Lung (tissue), 12 donors: ENCODE data around the gene CDKN1C. TPM values are rescaled to one million over a fixed set of nuclear protein-coding genes. Genes with fewer than 3 reads are reported as not detected.

Experiments used
- ATAC-seq: fragments of 200-7000 bp; cut with Tn5 transposase; one replicate; pipeline ENCODE4 v1.9.1; 2020; ENCODE audit warnings: moderate number of reproducible peaks; ENCODE audit not compliant: insufficient read depth, low FRiP score
- DNase-seq, 3 donors: peaks; one replicate each; pipeline ENCODE4 v3.0.0-alpha.2; 2013 to 2017
- H3K27ac ChIP-seq, 2 donors: one replicate each; pipeline ENCODE4 v1.5.1; 2013; ENCODE audit warnings: mild to moderate bottlenecking in 2 of 2, moderate library complexity in 2 of 2, control low read depth in 1 of 2, inconsistent platforms in 1 of 2, low read depth in 1 of 2, low read length in 1 of 2
- H3K27me3 ChIP-seq, 3 donors: one replicate each; pipeline ENCODE4 v1.5.1; 2013; ENCODE audit warnings: low read length in 2 of 3; ENCODE audit not compliant: control insufficient read depth in 3 of 3, insufficient read depth in 3 of 3
- H3K36me3 ChIP-seq, 4 donors: one replicate each; pipeline ENCODE4 v1.5.1; 2013; ENCODE audit warnings: low read length in 4 of 4, mild to moderate bottlenecking in 1 of 4, moderate library complexity in 1 of 4; ENCODE audit not compliant: control insufficient read depth in 4 of 4, insufficient read depth in 4 of 4
- H3K4me1 ChIP-seq, 5 donors: one replicate each; pipeline ENCODE4 v1.5.1; 2013; ENCODE audit warnings: low read length in 5 of 5, mild to moderate bottlenecking in 2 of 5, moderate library complexity in 1 of 5; ENCODE audit not compliant: control insufficient read depth in 5 of 5, insufficient read depth in 5 of 5
- H3K4me3 ChIP-seq: one replicate; pipeline ENCODE4 v1.5.1; 2013; ENCODE audit warnings: mild to moderate bottlenecking, control low read depth, moderate library complexity
- H3K9ac ChIP-seq, 2 donors: one replicate each; pipeline ENCODE4 v1.5.1; 2013; ENCODE audit warnings: low read length in 2 of 2, control low read depth in 1 of 2; ENCODE audit not compliant: insufficient read depth in 1 of 2
- H3K9me3 ChIP-seq, 4 donors: one replicate each; pipeline ENCODE4 v1.5.1; 2013; ENCODE audit warnings: low read length in 3 of 4, mild to moderate bottlenecking in 1 of 4, moderate library complexity in 1 of 4; ENCODE audit not compliant: control insufficient read depth in 4 of 4, insufficient read depth in 3 of 4
- WGBS, 2 donors: extraction: QIAGEN DNeasy Blood & Tissue Kit; methylation state at CpG; one replicate each; pipeline ENCODE4 v1.1.7; 2013; 5-methylcytosine and 5-hydroxymethylcytosine counted together
- polyA plus RNA-seq, 2 donors: library from polyadenylated mRNA; stranded (reverse); fragments of 200-250 nt; gene quantifications; one replicate each; pipeline ENCODE4 v1.2.1, GENCODE V29; 2013
- total RNA-seq, 2 donors: library from RNA; depleted of rRNA in 1 of 2; stranded (reverse); fragments of >200 nt in 1 of 2; gene quantifications; one replicate each; pipeline ENCODE4 v1.2.1, GENCODE V29; 2014 to 2021
- TF ChIP-seq, protein P1 (sequence below): IDR thresholded peaks from 2 replicates; pipeline ENCODE4 v1.5.1; 2012; ENCODE audit warnings: mild to moderate bottlenecking; ENCODE audit errors: control extremely low read depth, extremely low read depth
- donor health status: control.
- donor health status: control.
- donor health status: Bipolar disorder and iron deficiency.
- donor health status: healthy.
- donor health status: DM: yes; HTN: yes; CAD: no.

Gene CDKN1C
- total and polyA plus RNA-seq, 4 donors = 9.9 to 123 (median 26.8) TPM

DNA sequence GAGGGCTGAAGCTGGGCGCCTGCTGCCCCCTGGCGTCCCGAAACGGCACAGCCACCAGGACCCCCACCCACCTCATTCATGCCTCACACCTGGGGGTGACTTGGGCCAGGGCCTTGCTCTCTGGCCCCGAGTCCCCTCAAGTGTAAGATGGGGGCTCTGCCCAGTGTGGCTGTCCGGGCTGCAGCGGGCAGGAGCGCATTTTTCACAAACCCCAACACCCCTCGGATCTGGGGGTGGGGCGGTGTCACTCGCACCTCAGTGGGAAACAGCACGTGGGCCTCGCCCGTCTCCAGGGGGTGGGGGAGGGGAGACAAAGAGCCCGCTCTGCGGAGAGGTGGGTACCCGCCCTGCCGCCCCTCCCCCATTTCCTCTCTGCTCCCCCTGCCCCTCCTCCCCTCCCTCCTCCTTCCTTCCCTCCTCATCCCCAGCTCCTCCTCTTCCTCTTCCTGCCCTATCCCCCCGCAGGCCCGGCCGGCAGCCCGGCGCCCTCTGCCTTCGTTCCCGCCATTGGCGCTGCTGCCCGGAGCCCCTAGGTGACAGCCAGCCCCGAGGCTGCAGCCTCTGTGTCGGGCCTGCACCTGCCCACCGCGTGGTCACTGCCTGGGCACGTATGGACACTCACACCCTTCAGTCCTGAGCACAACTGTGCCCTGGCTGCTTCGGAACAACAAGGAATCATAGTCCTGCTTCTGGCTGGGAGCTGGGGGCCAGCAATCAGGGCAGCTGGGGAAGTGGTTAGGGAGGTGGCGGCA is 6.8 kb upstream of the CDKN1C start:
- peak; percentile 12 for ATAC-seq
- WGBS, 2 donors = 1 to 4% methylated on average over 32 to 34 of the region's 34 CpGs
- Histone ChIP-seq H3K4me1 (peaks cover 0 to 26% (median 10%) of the 10 kb centered on the region in 5 donors), H3K27me3 (no peaks in the 10 kb centered on the region), H3K9ac (peak overlapping the region in 1 of 2 donors; percentile 55), H3K9me3 (no peaks in the 10 kb centered on the region), H3K36me3 (no peaks in the 10 kb centered on the region), H3K27ac (peak overlapping the region in 1 of 2 donors; percentile 85), H3K4me3 (peak overlapping the region; percentile 13)
- TF ChIP-seq, protein P1, sequence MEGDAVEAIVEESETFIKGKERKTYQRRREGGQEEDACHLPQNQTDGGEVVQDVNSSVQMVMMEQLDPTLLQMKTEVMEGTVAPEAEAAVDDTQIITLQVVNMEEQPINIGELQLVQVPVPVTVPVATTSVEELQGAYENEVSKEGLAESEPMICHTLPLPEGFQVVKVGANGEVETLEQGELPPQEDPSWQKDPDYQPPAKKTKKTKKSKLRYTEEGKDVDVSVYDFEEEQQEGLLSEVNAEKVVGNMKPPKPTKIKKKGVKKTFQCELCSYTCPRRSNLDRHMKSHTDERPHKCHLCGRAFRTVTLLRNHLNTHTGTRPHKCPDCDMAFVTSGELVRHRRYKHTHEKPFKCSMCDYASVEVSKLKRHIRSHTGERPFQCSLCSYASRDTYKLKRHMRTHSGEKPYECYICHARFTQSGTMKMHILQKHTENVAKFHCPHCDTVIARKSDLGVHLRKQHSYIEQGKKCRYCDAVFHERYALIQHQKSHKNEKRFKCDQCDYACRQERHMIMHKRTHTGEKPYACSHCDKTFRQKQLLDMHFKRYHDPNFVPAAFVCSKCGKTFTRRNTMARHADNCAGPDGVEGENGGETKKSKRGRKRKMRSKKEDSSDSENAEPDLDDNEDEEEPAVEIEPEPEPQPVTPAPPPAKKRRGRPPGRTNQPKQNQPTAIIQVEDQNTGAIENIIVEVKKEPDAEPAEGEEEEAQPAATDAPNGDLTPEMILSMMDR = peak; percentile 56
- peak; percentile 83 to 91 (median 84) for DNase-seq

GRCh38 chr11:2891326-2892214 is 6.0 kb upstream of the CDKN1C start:
- no peak overlapping the region for H3K27ac ChIP-seq
- TF ChIP-seq, protein P1 = no peak
- no peaks in the 10 kb centered on the region for H3K36me3 ChIP-seq
- ATAC-seq (no peak), DNase-seq (peak in 1 of 3 donors; percentile 36)
- H3K4me1 ChIP-seq = peaks cover 0 to 33% (median 10%) of the 10 kb centered on the region in 5 donors
- no peaks in the 10 kb centered on the region for H3K9me3 ChIP-seq
- no peaks in the 10 kb centered on the region for H3K27me3 ChIP-seq
- peak overlapping the region; percentile 1 to 61 for H3K9ac ChIP-seq
- no peak overlapping the region for H3K4me3 ChIP-seq
- 40 to 47% methylated on average over 17 of the region's 17 CpGs for WGBS, 2 donors

- peaks cover 0 to 38% (median 13%) of the 10 kb centered on the region in 5 donors for H3K4me1 ChIP-seq
- ATAC-seq (no peak), DNase-seq (peak; percentile 75 to 88 (median 87))
- H3K36me3 ChIP-seq = no peaks in the 10 kb centered on the region
- 71 to 75% methylated on average over 28 of the region's 28 CpGs for WGBS, 2 donors
- TF ChIP-seq, protein P1 = no peak
- peak overlapping the region; percentile 1 to 17 for H3K9ac ChIP-seq
- no peak overlapping the region for H3K4me3 ChIP-seq
- no peaks in the 10 kb centered on the region for H3K9me3 ChIP-seq
- H3K27me3 ChIP-seq = no peaks in the 10 kb centered on the region
- no peak overlapping the region for H3K27ac ChIP-seq
These were observed 5.1 kb upstream of the CDKN1C start for GRCh38 chr11:2890466-2891294.
